PC-3 (cell line): ENCODE results near the gene RAB5B.

Experiments used
- CTCF ChIP-seq: fragments of 300-600 bp; sonication (generic); conservative IDR thresholded peaks from 2 replicates; pipeline ENCODE4 v1.5.1; 2017; ENCODE audit warnings: antibody characterized with exemption, low read depth, mild to moderate bottlenecking, low read length
- EZH2 ChIP-seq: fragments of 300-600 bp; sonication (generic); IDR thresholded peaks from one replicate; pipeline ENCODE4 v1.6.1; 2017; ENCODE audit warnings: antibody characterized with exemption, mild to moderate bottlenecking, low read length; ENCODE audit not compliant: unreplicated experiment
- EZH2phosphoT487 ChIP-seq: fragments of 300-600 bp; sonication (generic); IDR thresholded peaks from 2 replicates; pipeline ENCODE4 v1.6.1; 2018; ENCODE audit warnings: mild to moderate bottlenecking, antibody characterized with exemption, low read length, borderline replicate concordance

GRCh38 chr12:55965240-55965639, 8.6 kb upstream of the RAB5B start:
- TF ChIP-seq CTCF (no peak), EZH2 (no peak), EZH2phosphoT487 (no peak)
